GM18861 (cell line): ENCODE results near the gene SLC9A9.

ENCODE experiments used
- ATAC-seq: cut with Tn5 transposase; IDR thresholded peaks from one replicate; pipeline ENCODE4 v1.9.1; 2021; ENCODE audit not compliant: unreplicated experiment

The SLC9A9 gene

DNA sequence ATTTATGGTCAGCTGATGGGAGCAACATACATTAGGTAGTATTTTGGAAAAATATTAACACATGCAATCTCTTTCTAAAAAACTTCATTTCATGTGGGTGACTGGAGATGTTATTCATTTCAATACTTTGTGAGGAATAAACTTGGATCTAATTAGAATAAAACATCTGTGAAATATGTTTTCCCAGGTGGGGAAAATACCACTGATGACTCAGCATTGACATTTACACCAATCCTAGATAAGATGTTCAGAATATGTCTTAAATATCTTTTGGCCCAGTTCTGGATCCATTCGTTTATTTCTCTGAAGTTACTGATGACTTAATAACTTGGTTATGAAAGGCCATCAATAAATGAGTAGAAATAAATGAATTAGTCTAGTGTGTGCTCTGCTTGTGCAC, 481.1 kb downstream of the SLC9A9 start:
- no peak for ATAC-seq

DNA sequence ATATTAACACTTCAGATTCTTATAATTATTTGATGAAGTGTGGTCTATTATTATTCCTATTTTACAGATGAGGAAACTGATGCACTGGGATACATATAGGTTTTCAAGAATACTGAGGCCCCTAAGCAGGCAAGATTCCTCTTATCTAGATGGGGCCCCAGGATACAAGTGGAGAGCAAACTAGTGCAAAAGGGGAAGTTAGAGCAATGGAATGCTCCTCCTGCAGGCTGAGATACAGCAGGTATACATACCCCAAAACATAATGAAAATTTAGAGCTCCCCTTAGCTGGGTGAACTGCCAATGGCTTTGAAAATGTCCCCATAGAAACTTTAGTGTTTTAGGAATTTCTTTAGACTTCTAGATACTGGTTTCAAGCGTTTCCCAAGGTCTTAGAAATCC, 481.6 kb downstream of the SLC9A9 start:
- no peak for ATAC-seq

DNA sequence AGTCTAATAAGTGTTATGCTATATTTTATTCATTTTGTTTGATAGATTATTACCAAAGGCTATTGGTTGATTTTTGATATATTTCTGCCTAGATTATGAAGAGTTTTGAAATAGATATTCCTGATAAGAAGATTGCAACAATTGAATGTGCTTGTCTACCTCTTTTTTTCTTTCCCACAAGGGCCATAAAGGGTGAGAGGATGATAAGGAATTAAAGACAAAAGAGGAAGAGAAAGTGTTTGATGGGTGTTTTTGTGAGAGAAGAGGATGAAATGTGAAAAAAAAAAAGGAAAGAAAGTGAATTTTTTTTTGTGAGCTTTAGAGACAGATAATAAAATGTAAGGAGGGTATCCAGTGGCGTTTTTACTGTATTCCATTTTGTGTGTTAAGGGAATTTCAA, 484.3 kb downstream of the SLC9A9 start:
- ATAC-seq = no peak

DNA sequence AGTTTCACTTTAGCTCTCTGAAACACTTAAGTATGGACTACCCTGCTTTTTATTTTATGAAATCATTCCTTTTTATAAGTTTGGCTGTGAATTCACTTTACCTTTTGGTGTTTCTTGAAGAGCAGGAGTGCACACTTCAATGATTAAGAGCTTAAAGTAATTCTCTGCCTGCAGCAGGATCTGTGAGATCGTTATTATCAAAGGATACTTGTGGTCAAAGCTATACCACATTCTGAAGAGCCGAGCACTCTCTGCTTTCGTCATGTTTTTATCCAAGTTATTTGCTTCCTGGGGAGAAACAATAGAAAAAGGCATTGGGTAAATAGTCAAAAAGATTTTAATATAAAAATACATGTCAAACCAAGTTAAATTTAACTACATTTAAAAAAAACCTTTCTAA, 485.0 kb downstream of the SLC9A9 start:
- ATAC-seq = no peak

DNA sequence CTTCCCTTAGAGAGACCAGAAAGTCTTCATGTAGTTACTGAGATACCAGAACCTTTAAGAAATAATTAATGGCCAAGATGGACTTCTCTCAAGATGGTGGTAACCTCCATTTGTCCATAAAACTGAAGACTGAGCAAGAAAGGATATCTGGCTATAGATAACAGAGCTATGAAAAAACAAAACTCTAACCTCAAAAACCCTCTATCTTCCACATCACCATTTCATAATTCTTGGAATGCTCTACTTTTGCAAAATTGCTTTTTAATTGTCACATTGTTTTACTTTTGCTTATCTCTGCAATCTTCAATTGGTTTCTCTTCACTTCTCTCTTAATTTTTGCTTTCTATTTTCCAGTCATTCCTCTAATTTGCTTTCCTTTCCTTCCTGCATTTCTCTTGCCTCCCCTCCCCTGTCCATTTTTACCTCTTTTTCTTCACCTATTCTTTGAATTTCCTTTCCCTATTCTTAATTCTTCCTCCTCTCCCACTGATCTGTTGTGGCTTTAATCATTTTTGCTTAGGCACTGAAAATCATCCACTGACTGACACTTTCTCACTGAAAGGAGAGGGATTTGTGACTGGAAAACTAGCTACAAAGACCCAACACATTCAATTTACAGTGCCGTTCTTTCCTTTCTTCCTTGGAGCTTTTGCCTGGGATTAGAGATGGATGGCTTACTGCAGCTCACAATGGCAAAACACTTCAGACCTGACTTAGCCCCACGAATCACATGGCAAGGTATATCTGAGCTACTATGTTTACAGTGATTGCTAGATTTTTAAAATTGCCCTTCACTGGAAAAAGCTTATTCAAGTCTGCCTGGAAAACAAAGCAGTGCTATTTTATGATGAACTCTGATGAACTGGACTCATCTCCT, 485.9 kb downstream of the SLC9A9 start:
- no peak for ATAC-seq

DNA sequence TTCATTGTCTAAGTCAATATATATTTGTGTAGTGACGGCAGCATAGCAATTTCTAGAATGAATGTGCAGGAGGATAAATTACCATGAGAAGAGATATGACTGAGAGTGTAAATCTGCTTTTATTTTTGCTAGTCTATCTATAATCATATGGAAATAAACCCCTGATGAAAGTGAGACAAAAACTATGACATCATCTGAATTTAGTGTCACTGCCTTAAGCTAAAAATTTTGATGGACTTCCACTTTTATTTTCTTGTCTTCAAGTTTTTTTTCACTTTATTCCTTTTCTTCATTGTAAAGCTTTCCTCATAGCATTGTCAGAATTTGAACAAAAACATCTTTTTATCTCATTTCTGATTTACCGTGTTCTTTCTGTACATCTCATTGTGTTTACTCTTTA, 486.7 kb downstream of the SLC9A9 start:
- ATAC-seq = no peak

DNA sequence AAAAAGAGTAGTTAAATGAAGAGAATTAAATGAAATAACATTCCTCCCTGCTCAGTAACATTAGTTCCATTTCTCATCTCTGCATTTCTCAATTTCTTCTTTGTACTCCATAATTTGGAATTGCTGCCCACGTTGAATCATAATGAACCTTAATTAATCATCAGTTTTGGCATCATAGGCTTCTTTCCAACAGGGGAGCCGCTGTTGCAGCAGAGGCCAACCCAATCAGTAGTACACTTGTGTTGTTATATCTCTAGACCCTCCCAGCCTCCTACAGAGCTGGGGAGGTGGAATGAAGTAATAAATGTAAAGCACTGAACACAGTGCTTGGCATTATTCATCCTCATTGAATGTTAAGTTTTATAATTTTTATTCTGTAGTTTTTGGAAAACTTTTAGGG, 488.0 kb downstream of the SLC9A9 start:
- no peak for ATAC-seq

DNA sequence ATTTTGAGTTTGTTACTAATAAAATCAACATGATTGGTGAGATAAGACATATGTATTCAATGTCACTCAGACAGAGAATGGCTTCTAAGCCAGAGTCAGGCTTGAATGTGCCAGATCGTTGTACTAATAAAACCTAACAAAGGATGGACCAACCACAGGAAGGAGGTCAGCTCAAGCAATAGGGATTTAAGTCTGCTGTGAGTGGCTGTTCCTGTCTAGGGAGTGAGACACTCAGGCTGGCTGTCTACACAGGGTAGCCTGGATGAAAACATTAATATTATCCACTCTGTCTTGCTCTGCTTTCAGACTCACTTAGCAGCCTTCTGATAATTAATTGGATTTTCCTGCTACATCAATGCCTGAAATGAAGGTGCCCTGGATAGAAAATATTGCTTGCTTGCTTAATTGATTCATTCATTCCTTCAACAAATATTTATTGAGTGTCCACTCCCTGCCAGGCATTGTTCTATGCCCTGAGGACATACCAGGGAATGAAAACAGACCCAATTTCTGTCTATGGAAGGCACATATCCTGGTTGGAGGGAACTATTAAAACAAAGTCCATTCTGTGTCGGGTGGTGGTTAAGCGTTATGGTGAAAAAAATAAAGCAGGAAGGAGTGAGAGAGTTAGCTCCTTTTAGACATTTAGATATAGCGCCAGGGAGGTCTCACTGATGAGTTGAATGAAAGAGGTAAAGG, 489.3 kb downstream of the SLC9A9 start:
- ATAC-seq = no peak

DNA sequence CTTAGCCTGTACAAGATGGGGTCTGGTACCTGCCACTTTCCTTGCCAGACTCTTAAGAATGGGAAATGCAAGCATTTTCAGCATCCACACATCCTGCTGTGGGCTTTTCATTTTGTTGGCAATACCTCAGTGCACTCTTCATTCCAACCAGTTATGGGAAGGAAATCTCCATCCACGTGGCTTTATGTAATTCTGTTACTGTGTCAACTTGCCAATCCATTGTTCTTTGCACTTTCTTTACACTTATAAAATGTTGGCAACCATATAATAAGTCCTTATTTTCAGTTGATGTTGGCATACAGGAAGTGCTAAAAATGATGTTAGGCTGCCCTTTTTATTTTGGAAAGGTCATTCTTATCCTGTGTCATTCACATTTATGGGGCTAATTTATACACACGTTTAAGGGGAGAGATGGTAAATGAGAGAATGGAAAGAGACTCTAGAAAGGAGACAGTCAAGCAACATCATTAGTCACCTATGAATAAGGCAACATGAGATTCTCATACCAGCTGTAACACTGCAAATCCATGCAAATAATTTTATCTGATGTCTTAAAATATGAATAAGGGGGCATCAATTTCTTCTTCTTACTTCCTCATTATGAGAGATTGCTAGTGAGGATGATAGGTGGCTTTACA, 490.0 kb downstream of the SLC9A9 start:
- ATAC-seq = no peak

DNA sequence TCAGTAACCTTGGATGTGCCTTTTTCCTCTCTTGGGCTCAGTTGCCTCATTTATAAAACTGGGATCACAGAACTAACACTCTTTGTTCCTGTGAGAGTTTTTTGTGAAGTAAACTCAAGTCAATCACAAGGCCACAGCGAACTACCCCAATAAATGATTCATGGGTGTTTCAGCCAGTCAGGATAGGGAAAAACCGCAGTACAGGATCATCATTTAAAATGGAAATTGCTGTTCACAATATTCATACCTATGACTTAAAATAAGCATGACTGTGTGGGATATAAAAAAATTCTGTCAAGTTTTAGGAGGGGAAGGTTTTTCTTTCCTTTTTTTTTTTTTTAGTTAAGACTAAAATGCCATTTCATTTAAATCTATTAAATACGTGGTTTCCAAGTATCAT, 490.6 kb downstream of the SLC9A9 start:
- ATAC-seq = no peak

DNA sequence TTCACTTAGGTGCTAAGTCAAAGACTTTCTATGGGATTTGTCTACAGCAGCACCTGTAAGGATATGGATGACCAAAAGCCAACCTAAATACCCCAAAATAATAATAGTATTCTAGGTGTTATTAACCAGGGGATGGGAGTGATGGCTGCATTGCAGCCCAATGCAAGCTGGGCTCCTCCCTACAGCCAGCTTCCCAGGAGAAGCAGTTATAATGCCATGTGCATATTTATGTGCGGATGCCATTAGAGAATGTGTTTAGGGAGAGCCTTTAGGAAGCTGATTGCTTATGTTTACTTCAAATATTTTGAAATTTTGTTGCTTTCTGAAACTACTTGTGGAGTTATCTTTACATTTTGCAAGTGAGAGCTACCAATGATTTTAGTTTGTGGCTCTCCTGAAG, 491.4 kb downstream of the SLC9A9 start:
- ATAC-seq = no peak

DNA sequence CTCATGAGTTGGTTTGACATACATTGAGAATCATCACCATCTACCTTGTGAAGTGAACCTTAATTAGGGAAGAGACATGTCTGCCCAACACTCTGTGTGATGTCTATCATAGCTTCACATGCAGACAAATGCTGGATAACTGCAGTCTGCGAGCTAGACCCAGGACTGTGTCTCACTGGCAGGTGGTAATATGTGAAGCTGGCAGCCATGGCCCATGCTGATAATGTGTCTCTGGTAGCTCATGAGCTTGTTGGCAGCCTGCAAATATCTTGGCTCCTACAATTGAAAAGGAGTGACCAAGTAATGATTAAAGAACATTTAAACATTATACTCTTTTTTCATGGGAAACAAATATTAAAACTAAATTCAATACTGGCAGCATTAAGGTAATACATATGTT, 493.9 kb downstream of the SLC9A9 start:
- no peak for ATAC-seq

DNA sequence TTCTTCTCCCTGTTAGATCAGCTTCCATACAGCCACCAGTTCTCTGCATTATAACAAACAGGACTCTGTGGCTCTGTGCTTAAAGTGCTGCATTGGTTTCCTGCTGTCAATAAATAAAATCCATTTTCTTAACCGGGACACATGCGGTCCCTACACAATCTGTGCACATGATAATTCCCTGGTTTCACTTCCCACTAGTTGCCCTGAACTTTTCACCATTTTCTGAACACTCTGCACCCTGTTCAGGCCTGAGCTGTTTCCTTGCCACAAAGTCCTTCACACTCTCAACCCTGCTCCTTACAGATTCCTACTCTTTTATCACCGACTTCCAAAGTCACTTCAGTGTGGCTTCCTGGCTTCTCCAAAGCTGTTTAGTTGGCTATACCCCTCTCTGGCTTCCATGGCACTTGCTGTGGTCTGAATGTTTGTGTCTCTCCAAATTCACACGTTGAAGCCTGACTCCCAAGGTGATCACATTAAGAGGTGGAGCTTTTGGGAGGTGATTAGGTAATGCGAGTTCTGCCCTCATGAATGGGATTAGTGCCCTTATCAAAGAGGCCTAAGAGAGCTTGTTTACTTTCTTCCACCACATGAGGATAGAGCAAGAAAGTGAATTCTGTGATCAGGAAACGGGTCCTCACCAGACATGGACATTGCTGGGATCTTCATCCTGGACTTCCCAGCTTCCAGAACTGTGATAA, 495.3 kb downstream of the SLC9A9 start:
- no peak for ATAC-seq

DNA sequence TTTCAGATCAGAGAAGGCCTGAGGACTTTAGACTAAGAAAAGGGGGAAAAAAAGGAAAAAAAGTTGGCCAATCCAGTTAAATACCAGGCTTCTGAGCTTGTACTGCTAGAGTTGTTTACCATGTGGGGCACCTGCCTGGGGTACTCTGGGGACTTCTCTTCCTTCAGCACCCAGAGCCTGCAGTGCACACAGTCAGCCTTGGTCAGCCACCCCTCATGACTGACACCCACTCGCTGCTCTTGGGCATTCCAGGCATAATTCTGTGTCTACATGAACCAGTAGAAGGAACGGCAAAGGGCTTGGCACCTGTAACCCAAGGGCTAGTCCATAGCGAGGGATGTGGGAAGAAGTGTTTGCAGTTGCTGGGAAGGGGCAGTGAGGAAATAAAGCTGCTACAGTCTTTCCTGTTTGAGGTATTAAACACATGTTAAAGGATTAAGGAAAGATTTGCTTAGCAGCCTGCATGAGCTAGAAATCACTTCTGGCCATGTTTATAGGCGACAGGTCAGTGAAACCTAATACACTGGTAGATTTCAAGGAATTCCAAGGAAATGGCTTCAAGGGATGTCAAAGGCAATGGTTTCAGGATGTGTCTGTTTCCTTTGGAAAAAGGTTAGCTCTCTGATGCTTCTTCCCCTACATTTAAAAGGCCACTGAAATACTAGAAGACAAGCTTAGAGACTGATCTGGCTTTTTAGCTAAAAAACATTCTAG, 496.2 kb downstream of the SLC9A9 start:
- ATAC-seq = no peak

DNA sequence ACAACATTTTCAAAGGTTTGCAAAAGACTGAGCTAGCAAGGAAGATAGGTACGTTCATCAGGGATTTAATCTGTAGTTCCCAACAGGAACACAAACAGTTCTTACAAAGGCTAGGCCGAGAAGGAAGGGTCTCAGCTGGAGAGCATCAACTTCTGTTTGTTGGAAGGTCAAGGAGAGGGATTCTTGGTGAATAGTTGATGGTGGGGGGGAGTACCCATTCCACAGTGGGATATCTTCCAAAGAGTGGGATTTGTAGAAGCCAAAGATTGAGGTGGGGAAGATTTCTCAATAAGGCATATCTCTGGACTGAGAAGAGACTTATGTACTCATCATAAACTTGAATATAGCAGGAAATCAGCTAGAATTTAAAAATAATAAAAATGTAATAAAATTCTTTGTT, 496.9 kb downstream of the SLC9A9 start:
- ATAC-seq = no peak

DNA sequence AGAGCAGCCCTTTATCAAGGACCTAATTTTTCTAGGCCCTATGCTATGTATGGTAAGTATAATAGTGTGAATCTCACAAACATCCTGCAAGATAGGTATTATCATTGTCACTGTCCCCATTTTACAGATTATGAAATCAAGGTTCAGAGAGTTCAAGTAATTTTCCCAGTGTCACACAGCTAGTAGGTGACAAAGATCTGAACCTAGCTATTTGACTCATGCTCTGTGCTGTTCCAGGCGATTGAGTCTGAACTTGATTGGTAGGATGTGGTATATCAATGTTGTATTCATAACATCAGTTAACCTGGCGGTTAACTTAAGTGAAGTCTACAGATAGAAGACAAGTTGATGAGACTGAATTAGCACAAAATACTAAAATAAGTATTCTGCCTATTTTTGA, 498.8 kb downstream of the SLC9A9 start:
- no peak for ATAC-seq

DNA sequence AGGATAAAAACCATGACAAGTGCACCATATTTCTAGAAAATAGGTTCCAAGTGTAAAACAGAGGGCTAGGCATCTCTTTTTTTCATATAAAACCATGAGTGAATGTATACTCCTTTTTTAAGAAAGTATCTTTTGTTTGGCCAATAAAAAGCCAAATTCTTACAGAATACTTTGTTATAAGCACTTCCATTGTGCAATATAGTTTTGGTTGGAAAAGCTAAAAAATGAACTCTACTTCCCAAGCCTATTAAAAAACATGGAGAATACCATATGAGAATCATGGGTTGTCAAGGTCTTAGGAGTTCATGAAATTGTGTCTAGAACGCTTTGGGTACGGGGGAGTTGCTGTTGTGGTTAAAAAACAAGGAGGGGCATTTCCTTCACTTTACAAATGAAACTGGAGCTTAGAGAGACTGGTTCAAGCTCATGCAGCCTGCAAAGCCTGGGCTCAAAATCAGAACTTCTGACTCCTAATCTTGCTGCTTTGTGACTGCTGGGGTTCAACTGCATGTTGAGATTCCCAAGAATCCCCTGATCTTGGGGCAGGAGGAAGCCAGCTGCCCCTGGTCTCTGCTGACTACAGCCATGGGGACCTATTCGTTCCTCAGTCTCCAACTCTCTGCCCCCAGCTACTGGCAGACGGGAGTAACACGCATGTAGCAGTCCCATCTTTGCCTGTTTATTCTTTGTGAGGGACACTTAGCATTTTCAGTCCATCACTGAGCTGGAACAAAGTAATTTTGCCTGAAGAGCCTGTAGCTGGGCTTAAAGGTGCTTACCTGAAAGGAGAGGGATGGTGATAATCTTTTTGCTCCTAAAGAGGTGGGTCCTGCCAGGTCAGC, 499.6 kb downstream of the SLC9A9 start:
- no peak for ATAC-seq

DNA sequence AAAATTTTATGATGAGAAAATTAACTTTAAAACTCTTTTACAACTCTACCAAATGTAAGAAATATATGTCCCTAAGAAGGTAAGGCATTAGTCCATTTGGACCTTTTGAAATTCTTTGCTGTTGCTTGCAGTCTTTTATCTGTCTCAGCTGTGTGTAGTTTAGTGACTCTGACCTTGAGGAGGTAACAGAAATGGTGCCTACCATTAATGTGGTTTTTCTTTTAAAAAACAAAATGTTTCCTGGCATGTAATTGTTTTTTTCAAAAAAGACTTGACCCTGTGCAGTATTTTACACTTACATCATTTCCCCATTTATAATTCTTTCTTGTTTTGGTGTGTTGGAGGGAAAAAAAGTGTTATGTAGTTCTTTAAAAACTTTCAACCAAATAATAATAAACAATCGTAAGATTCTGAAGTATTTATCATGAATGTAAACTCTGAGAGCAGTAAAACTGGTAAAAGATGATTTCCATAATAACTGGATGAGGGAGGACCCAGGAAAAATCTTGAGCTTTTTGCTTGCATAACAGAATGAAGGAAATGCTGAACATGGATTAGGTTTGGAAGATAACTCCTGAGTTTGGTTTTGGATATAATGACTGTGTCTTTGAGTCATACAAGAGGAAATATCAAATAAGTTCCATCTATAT, 503.6 kb downstream of the SLC9A9 start:
- ATAC-seq = no peak

DNA sequence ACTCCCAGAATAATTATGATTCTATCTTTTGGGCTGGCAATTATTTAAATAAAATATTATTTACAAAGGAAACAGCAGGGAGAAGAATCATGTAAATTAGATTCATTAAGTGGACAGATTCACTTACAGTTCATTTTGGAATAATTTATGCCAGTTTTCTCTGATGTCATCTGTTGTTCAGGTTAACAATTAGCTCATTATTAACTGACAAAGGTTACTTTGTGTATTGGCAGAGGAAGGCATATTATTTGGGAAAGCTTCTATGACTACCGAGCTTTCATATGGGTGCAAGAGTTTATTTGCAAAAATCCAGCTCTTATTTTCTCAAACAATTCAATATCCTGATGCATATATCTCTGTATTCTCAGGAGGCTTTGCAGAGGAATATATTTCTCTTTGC, 504.3 kb downstream of the SLC9A9 start:
- no peak for ATAC-seq
